A549 treated with ZK216348 at 1 μM for 4 hours (cell line): ENCODE data around the gene DNAJC18. TPM values are rescaled to one million over a fixed set of nuclear protein-coding genes. Genes with fewer than 3 reads are reported as not detected.

ENCODE experiments used
- total RNA-seq: library from RNA; stranded (reverse); fragments of 200-300 nt; extraction: Qiagen RNA extraction; gene quantifications from 5 replicates; pipeline ENCODE4 v1.2.3, GENCODE V29; 2022; ENCODE audit warnings: low read depth

The DNAJC18 gene
- 6.3 to 10.0 TPM (median 7.2 TPM) in 5 replicates for total RNA-seq

GRCh38 chr5:139439013-139439903 lies at the start of gene DNAJC18:
DNAJC18 (minus strand) TSS chr5:139439525; CDS start chr5:139439445, 80 bp downstream.

GRCh38 chr5:139482050-139482889 lies 42.9 kb upstream of the DNAJC18 start, which contains the start of gene STING1:
STING1 (minus strand) TSS chr5:139482758; CDS start chr5:139481704, 1,054 bp downstream.

GRCh38 chr5:139470821-139471300 lies 31.5 kb upstream of the DNAJC18 start, which contains the start of gene SMIM33:
SMIM33 (plus strand) TSS chr5:139471004; CDS start chr5:139471122, 118 bp downstream.

GRCh38 chr5:139462586-139463276 lies 23.4 kb upstream of the DNAJC18 start, which contains the start of gene ECSCR:
ECSCR (minus strand) TSS chr5:139462743; CDS start chr5:139462670, 73 bp downstream.

GRCh38 chr5:139403787-139404483 lies 35.4 kb downstream of the DNAJC18 start, which contains the start of gene SPATA24:
SPATA24 (minus strand) TSS chr5:139404089; CDS start chr5:139404060, 29 bp downstream.

GRCh38 chr5:139394654-139395566 lies 44.4 kb downstream of the DNAJC18 start, which contains the start of gene PROB1:
PROB1 (minus strand) TSS chr5:139395104; CDS start chr5:139395081, 23 bp downstream.

GRCh38 chr5:139389701-139390638 lies 49.4 kb downstream of the DNAJC18 start, which contains the start of gene MZB1:
MZB1 (minus strand) TSS chr5:139389913; CDS start chr5:139389856, 57 bp downstream.

GRCh38 chr5:139383275-139383992 lies 55.9 kb downstream of the DNAJC18 start, which contains the start of gene SLC23A1:
SLC23A1 (minus strand) TSS chr5:139383297; CDS start chr5:139383253, 44 bp downstream.

Other genes with a start within 250 kb of the DNAJC18 start
- gene SIL1, start 241.2 kb downstream of the DNAJC18 start, total RNA-seq: 24.8 to 27.3 TPM (median 26.7 TPM) in 5 replicates
- 114 to 202 TPM (median 181 TPM) in 5 replicates for gene MATR3, start 145.8 kb downstream of the DNAJC18 start, total RNA-seq
- gene PAIP2, start 97.7 kb downstream of the DNAJC18 start, total RNA-seq: 72.7 to 120 TPM (median 86.5 TPM) in 5 replicates
- gene SLC23A1, start 56.2 kb downstream of the DNAJC18 start, total RNA-seq: 0.91 to 1.4 TPM (median 1.1 TPM) in 5 replicates
- gene MZB1, start 49.6 kb downstream of the DNAJC18 start, total RNA-seq: not detected in 5 replicates
- gene PROB1, start 44.4 kb downstream of the DNAJC18 start, total RNA-seq: 0.18 to 0.37 TPM (median 0.28 TPM) in 5 replicates
- gene SPATA24, start 35.4 kb downstream of the DNAJC18 start, total RNA-seq: 4.6 to 5.9 TPM (median 4.9 TPM) in 5 replicates
- not detected in 5 replicates for gene ECSCR, start 23.2 kb upstream of the DNAJC18 start, total RNA-seq
- not detected in 5 replicates for gene SMIM33, start 31.5 kb upstream of the DNAJC18 start, total RNA-seq
- gene STING1, start 43.2 kb upstream of the DNAJC18 start, total RNA-seq: 0.53 to 1.3 TPM (median 0.89 TPM) in 5 replicates
- 129 to 170 TPM (median 163 TPM) in 5 replicates for gene UBE2D2, start 121.8 kb upstream of the DNAJC18 start, total RNA-seq
- gene CXXC5, start 208.8 kb upstream of the DNAJC18 start, total RNA-seq: 12.7 to 22.8 TPM (median 19.7 TPM) in 5 replicates